Transverse colon (tissue), 4 donors: Measurements from ENCODE around the gene HMCN2. TPM values are rescaled to one million over a fixed set of nuclear protein-coding genes. Genes with fewer than 3 reads are reported as not detected.

ENCODE experiments used
- DNase-seq: peaks from one replicate; pipeline ENCODE4 v3.0.0-alpha.2; 2019
- H3K27ac ChIP-seq, 4 donors: fragments of 200-600 bp; sonication (generic); 2 replicates each; pipeline ENCODE4 v1.5.1; 2016 to 2018; ENCODE audit warnings: inconsistent platforms in 4 of 4
- H3K27me3 ChIP-seq: fragments of 200-600 bp; sonication (generic); 2 replicates; pipeline ENCODE4 v1.5.1; 2017; ENCODE audit warnings: inconsistent platforms
- H3K36me3 ChIP-seq, 4 donors: fragments of 200-600 bp; sonication (generic); 2 replicates each; pipeline ENCODE4 v1.5.1; 2017 to 2019; ENCODE audit warnings: inconsistent platforms in 4 of 4
- H3K4me1 ChIP-seq, 4 donors: fragments of 200-600 bp; sonication (generic); 2 replicates each; pipeline ENCODE4 v1.5.1; 2017 to 2020; ENCODE audit warnings: inconsistent platforms in 4 of 4
- H3K4me3 ChIP-seq, 4 donors: fragments of 200-600 bp; sonication (generic); 1 replicate in 1 of 4; 2 replicates in 3 of 4; pipeline versions ENCODE4 v1.5.1 to v1.6.1; 2017 to 2019; ENCODE audit warnings: inconsistent platforms in 4 of 4
- H3K9me3 ChIP-seq, 2 donors: fragments of 200-600 bp; sonication (generic); 2 replicates each; pipeline ENCODE4 v1.5.1; 2017 to 2019; ENCODE audit warnings: inconsistent platforms in 2 of 2
- EP300 ChIP-seq: sonication (generic); formaldehyde crosslinking; IDR thresholded peaks from one replicate; pipeline ENCODE4 v1.6.1; 2017; ENCODE audit warnings: antibody characterized with exemption, low read depth
- POLR2A ChIP-seq: fragments of 450-650 bp; IDR thresholded peaks from one replicate; pipeline ENCODE4 v1.6.1; 2016; ENCODE audit warnings: antibody characterized with exemption, mild to moderate bottlenecking, moderate library complexity
- POLR2AphosphoS5 ChIP-seq, 3 donors: sonication (generic); formaldehyde crosslinking; IDR thresholded peaks; one replicate each; pipeline ENCODE4 v1.6.1; 2016; ENCODE audit warnings: antibody characterized with exemption in 3 of 3
- WGBS, 2 donors: methylation state at CpG; one replicate each; pipeline ENCODE4 v1.1.5; 2018; ENCODE audit warnings: low coverage in 1 of 2; 5-methylcytosine and 5-hydroxymethylcytosine counted together
- in situ Hi-C, 4 donors: fragments of 200-750 bp; cut with MboI; loops; one replicate each; pipeline versions ENCODE4 v1.15.0 to v1.15.1; 2017; ENCODE audit warnings: low sequenced_read_pairs in 3 of 4, low pct_ligation_motif_present in 1 of 4, low pct_unique_long_range_greater_than_20kb in 1 of 4
- intact Hi-C: fragments of 100-400 bp; cut with DNase I; formaldehyde crosslinking; loops from one replicate; pipeline ENCODE4 v1.15.1; 2023; ENCODE audit warnings: low total_unique reads
- total RNA-seq, 4 donors: library from RNA; depleted of rRNA; stranded (reverse); fragments of >200 nt; gene quantifications; one replicate each; pipeline ENCODE4 v1.1.0, GENCODE V29; 2016
- TF ChIP-seq, protein P1 (sequence below), 5 experiments: fragments of 200-600 bp in 3 of 5; fragments of 450-650 bp in 2 of 5; sonication (generic) in 3 of 5; IDR thresholded peaks; 1 replicate in 2 of 5; 2 replicates in 3 of 5; pipeline ENCODE4 v1.5.1; 2016 to 2017; ENCODE audit warnings: antibody characterized with exemption in 5 of 5, inconsistent platforms in 3 of 5, mild to moderate bottlenecking in 2 of 5, moderate library complexity in 1 of 5

Gene HMCN2
- total RNA-seq, 4 donors from 2014 or later: 7.8 to 40.0 (median 15.2) TPM

DNA sequence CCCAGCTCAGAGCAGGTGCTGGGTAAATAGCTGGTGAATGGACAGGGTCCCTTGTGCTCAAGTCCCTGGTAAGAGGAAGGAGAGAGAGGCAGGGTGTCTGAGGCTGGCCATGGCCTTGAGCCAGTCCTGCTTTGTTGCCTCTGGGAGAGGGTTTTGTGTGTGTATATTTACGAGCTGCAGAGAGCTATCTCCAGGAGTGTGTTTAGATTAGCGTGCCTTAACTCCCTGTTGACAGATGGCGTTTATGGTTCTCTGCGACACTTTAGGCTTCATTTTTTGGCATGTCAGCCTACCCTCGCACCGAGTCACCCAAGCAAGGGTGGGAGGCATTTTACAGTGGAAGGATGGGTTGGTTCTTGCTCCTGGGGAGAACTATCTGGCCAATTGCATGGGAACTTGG lies 22.2 kb downstream of the HMCN2 start:
- Histone ChIP-seq H3K4me1 (peaks cover 5 to 38% (median 15%) of the 10 kb centered on the region in 4 donors), H3K36me3 (no peaks in the 10 kb centered on the region), H3K4me3 (no peak overlapping the region), H3K9me3 (no peaks in the 10 kb centered on the region), H3K27me3 (peaks cover 23% of the 10 kb centered on the region), H3K27ac (peak overlapping the region; percentile 44 to 89 (median 70))
- in situ Hi-C loops: no loop called here
- DNase-seq: no peak
- TF ChIP-seq POLR2AphosphoS5 (IDR thresholded peaks at IDR 0.05): no peak
- intact Hi-C loops: no loop called here
- 27% methylated on average over 6 of the region's 6 CpGs; no CpG with 5 or more reads in 1 of the 2 donors for WGBS, 2 donors

DNA sequence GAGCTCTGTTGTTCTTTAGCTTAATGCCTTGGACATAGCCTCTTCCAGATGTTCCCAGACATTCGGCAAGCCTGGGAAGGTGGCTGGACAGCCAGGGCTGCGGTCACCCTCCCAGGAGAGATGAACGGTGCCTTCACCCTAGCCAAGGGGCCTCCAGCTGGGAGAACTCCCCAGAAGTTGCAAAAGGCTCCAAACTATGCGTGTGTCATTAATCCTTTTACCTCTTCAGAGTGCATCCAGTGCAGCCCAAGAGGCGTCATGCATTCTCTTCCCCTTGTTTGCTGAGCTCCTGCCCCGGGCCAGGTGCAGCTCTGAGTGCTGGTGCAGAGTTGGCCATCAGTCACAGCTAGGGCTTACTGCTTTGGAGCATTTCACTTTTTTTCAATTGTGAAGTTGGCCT lies 22.8 kb downstream of the HMCN2 start:
- Histone ChIP-seq H3K4me3 (no peak overlapping the region), H3K36me3 (no peaks in the 10 kb centered on the region), H3K4me1 (peaks cover 0 to 31% (median 15%) of the 10 kb centered on the region in 4 donors), H3K27ac (peak overlapping the region; percentile 44 to 89 (median 70)), H3K9me3 (no peaks in the 10 kb centered on the region), H3K27me3 (peaks cover 21% of the 10 kb centered on the region)
- no peak for DNase-seq
- intact Hi-C loops (no loop called here), in situ Hi-C loops (no loop called here)
- TF ChIP-seq EP300: no peak
- no peak for TF ChIP-seq POLR2A
- TF ChIP-seq POLR2AphosphoS5 (IDR thresholded peaks at IDR 0.05): no peak
- TF ChIP-seq, protein P1, sequence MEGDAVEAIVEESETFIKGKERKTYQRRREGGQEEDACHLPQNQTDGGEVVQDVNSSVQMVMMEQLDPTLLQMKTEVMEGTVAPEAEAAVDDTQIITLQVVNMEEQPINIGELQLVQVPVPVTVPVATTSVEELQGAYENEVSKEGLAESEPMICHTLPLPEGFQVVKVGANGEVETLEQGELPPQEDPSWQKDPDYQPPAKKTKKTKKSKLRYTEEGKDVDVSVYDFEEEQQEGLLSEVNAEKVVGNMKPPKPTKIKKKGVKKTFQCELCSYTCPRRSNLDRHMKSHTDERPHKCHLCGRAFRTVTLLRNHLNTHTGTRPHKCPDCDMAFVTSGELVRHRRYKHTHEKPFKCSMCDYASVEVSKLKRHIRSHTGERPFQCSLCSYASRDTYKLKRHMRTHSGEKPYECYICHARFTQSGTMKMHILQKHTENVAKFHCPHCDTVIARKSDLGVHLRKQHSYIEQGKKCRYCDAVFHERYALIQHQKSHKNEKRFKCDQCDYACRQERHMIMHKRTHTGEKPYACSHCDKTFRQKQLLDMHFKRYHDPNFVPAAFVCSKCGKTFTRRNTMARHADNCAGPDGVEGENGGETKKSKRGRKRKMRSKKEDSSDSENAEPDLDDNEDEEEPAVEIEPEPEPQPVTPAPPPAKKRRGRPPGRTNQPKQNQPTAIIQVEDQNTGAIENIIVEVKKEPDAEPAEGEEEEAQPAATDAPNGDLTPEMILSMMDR (IDR thresholded peaks at IDR 0.05): no peak
- 55 to 65% methylated on average over 2 to 6 of the region's 6 CpGs for WGBS, 2 donors

DNA sequence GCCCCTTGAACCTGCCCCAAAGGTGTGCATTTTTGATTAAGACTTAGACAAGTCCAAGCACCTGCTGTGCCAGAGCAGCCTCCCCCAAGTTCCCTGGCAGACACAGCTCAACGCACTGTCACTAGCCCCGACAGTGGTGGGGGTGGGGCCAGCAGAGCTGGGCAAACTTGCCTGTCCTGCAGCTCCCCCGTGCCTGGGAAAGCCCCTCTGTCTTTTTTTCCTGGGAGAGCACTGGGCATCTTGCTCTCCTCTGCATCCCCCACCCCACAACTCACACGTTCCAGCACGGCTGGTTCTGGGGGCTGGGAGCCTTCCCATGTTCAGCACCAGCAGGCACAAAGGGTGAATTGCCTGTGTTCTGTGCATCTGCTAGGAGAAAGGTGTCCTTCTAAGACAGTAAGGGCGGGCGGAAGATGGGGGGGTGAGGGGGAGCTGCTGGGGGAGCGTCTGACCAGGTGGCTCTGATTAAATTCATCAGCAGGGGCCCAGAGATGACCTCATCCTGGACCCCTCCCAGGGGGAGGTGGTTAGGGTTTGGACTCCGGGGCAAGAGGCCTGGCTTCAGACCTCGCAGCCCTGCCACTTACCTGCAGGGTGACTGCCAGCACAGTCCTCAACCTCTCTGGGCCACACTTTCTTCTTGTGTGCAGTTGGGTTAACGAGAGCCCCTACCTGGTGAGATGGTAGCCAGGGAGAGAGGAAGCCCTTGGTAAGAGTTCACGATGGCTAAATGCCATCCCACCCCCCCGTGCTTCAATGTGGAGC lies 23.5 kb downstream of the HMCN2 start:
- Histone ChIP-seq H3K27me3 (peaks cover 20% of the 10 kb centered on the region), H3K36me3 (no peaks in the 10 kb centered on the region), H3K4me1 (peaks cover 0 to 24% (median 15%) of the 10 kb centered on the region in 4 donors), H3K9me3 (no peaks in the 10 kb centered on the region), H3K4me3 (no peak overlapping the region), H3K27ac (peak overlapping the region; percentile 13 to 89 (median 70))
- intact Hi-C loops (no loop called here), in situ Hi-C loops (no loop called here)
- 40 to 50% methylated on average over 1 to 13 of the region's 13 CpGs for WGBS, 2 donors
- DNase-seq: no peak
- TF ChIP-seq POLR2A (no peak), POLR2AphosphoS5 (IDR thresholded peaks at IDR 0.05) (no peak), EP300 (no peak)
- TF ChIP-seq, protein P1 (IDR thresholded peaks at IDR 0.05): no peak

DNA sequence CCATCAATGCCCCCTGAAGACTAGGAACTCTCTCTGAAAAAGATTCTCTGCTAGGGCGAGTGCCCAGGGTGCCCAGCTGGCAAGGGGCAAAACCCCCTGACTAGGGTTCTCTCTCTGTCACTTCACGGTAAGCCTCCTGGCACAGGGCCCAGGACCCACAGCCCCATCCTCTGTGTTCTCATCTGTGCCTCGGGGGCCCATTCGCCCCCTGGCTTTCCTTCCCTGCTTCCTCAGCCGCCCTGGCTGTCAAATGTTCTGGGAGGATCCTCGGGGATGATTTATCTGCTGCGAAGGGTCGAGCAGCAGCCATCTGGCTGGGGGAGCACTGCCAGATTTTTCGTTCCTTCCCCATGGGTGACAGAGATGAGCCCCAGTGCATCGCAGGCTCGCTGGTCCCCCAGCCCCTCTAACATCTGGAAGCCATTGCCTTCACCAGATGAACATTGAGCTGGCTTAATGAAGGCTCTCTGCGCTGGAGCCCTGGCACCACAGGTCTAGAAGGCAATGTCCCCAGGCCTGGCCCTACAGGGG lies 24.2 kb downstream of the HMCN2 start:
- Histone ChIP-seq H3K4me1 (peaks cover 0 to 17% (median 15%) of the 10 kb centered on the region in 4 donors), H3K9me3 (no peaks in the 10 kb centered on the region), H3K36me3 (no peaks in the 10 kb centered on the region), H3K4me3 (no peak overlapping the region), H3K27me3 (peaks cover 20% of the 10 kb centered on the region), H3K27ac (peak overlapping the region; percentile 13 to 89 (median 70))
- DNase-seq: no peak
- WGBS, 2 donors: 61% methylated on average over 12 of the region's 12 CpGs; no CpG with 5 or more reads in 1 of the 2 donors
- intact Hi-C loops (no loop called here), in situ Hi-C loops (no loop called here)
- TF ChIP-seq POLR2A: no peak
- no peak for TF ChIP-seq POLR2AphosphoS5 (IDR thresholded peaks at IDR 0.05)
- TF ChIP-seq, protein P1 (IDR thresholded peaks at IDR 0.05): no peak
- TF ChIP-seq EP300: no peak
